MG63 (cell line): Measurements from ENCODE around the gene METTL9. TPM values are rescaled to one million over a fixed set of nuclear protein-coding genes. Genes with fewer than 3 reads are reported as not detected.
"Not testable (repeated sequence)": the region's sequence is repeated elsewhere in the genome, so short reads cannot be mapped to it uniquely, and the experiment has no call there.

Experiments
- DNase-seq: peaks from one replicate; pipeline ENCODE4 v3.0.0-alpha.2; 2020
- H3K27me3 ChIP-seq: fragments of 250-450 bp; sonication (Bioruptor Pico); 2 replicates; pipeline ENCODE4 v1.5.1; 2020; ENCODE audit warnings: mild to moderate bottlenecking, moderate library complexity
- H3K36me3 ChIP-seq: fragments of 250-450 bp; sonication (Bioruptor Pico); 2 replicates; pipeline ENCODE4 v1.5.1; 2020; ENCODE audit warnings: mild to moderate bottlenecking, moderate library complexity
- H3K4me3 ChIP-seq: fragments of 250-450 bp; sonication (Bioruptor Pico); 2 replicates; pipeline ENCODE4 v1.5.1; 2020; ENCODE audit warnings: mild to moderate bottlenecking, moderate library complexity
- H3K9me3 ChIP-seq: fragments of 250-450 bp; sonication (Bioruptor Pico); 2 replicates; pipeline ENCODE4 v1.5.1; 2020; ENCODE audit warnings: mild to moderate bottlenecking, moderate library complexity
- total RNA-seq: library from RNA; depleted of rRNA; stranded (reverse); fragments of >200 nt; shearing (Covaris generic); gene quantifications from 2 replicates; pipeline ENCODE4 v1.2.3, GENCODE V29; 2014; ENCODE audit warnings: low replicate concordance

METTL9 gene
- total RNA-seq, 1 experiment from 2014 or later = 210 TPM

- Histone ChIP-seq H3K36me3 (peaks cover 35% of the 10 kb centered on the region), H3K4me3 (no peak overlapping the region), H3K27me3 (no peaks in the 10 kb centered on the region), H3K9me3 (no peaks in the 10 kb centered on the region)
- DNase-seq = no peak
Measured at GRCh38 chr16:21619765-21620425, 20.5 kb downstream of the METTL9 start.

- no peak overlapping the region for H3K4me3 ChIP-seq
- DNase-seq = no peak
- no peaks in the 10 kb centered on the region for H3K9me3 ChIP-seq
- no peaks in the 10 kb centered on the region for H3K27me3 ChIP-seq
- H3K36me3 ChIP-seq = peaks cover 38% of the 10 kb centered on the region
Measured at GRCh38 chr16:21620592-21620991, 21.2 kb downstream of the METTL9 start.

- DNase-seq = no peak
- H3K27me3 ChIP-seq = no peaks in the 10 kb centered on the region
- no peaks in the 10 kb centered on the region for H3K9me3 ChIP-seq
- H3K4me3 ChIP-seq = no peak overlapping the region
- peaks cover 39% of the 10 kb centered on the region for H3K36me3 ChIP-seq
Measured at GRCh38 chr16:21622545-21622944, 23.2 kb downstream of the METTL9 start.

GRCh38 chr16:21625026-21625425 is 25.6 kb downstream of the METTL9 start:
- H3K36me3 ChIP-seq = peaks cover 53% of the 10 kb centered on the region
- H3K4me3 ChIP-seq = no peak overlapping the region
- H3K9me3 ChIP-seq = peaks cover 4% of the 10 kb centered on the region
- no peak for DNase-seq
- H3K27me3 ChIP-seq = no peaks in the 10 kb centered on the region

GRCh38 chr16:21626659-21627277 is 27.4 kb downstream of the METTL9 start:
- peaks cover 59% of the 10 kb centered on the region for H3K36me3 ChIP-seq
- DNase-seq = peak; percentile 56
- H3K9me3 ChIP-seq = peaks cover 4% of the 10 kb centered on the region
- no peak overlapping the region for H3K4me3 ChIP-seq
- no peaks in the 10 kb centered on the region for H3K27me3 ChIP-seq

GRCh38 chr16:21628121-21628726 is 28.8 kb downstream of the METTL9 start:
- DNase-seq = no peak
- peaks cover 4% of the 10 kb centered on the region for H3K9me3 ChIP-seq
- no peak overlapping the region for H3K4me3 ChIP-seq
- peaks cover 51% of the 10 kb centered on the region for H3K36me3 ChIP-seq
- H3K27me3 ChIP-seq = no peaks in the 10 kb centered on the region

GRCh38 chr16:21628772-21629171 is 29.4 kb downstream of the METTL9 start:
- Histone ChIP-seq H3K27me3 (no peaks in the 10 kb centered on the region), H3K36me3 (peaks cover 49% of the 10 kb centered on the region), H3K4me3 (no peak overlapping the region), H3K9me3 (peaks cover 4% of the 10 kb centered on the region)
- peak; percentile 19 for DNase-seq

GRCh38 chr16:21629616-21630539 is 30.5 kb downstream of the METTL9 start:
- not testable (repeated sequence) for H3K9me3 ChIP-seq, DNase-seq, H3K4me3 ChIP-seq, H3K27me3 ChIP-seq
- peaks cover 53% of the 10 kb centered on the region for H3K36me3 ChIP-seq

GRCh38 chr16:21630866-21631265 is 31.5 kb downstream of the METTL9 start:
- not testable (repeated sequence) for H3K9me3 ChIP-seq, H3K4me3 ChIP-seq, DNase-seq, H3K27me3 ChIP-seq
- H3K36me3 ChIP-seq = peaks cover 53% of the 10 kb centered on the region

GRCh38 chr16:21631376-21631775 is 32.0 kb downstream of the METTL9 start:
- H3K27me3 ChIP-seq, H3K9me3 ChIP-seq, DNase-seq, H3K4me3 ChIP-seq: not testable (repeated sequence)
- H3K36me3 ChIP-seq = peaks cover 49% of the 10 kb centered on the region

GRCh38 chr16:21631951-21632575 is 32.7 kb downstream of the METTL9 start:
- H3K36me3 ChIP-seq = peaks cover 54% of the 10 kb centered on the region
- DNase-seq, H3K9me3 ChIP-seq, H3K27me3 ChIP-seq, H3K4me3 ChIP-seq: not testable (repeated sequence)

- H3K4me3 ChIP-seq = no peak overlapping the region
- H3K36me3 ChIP-seq = peaks cover 38% of the 10 kb centered on the region
- H3K27me3 ChIP-seq = no peaks in the 10 kb centered on the region
- H3K9me3 ChIP-seq = peaks cover 4% of the 10 kb centered on the region
- no peak for DNase-seq
Measured at GRCh38 chr16:21634216-21634615, 34.8 kb downstream of the METTL9 start.

- not testable (repeated sequence) for DNase-seq, H3K4me3 ChIP-seq, H3K9me3 ChIP-seq, H3K27me3 ChIP-seq
- H3K36me3 ChIP-seq = peaks cover 29% of the 10 kb centered on the region
Measured at GRCh38 chr16:21635694-21636093, 36.3 kb downstream of the METTL9 start.

- H3K36me3 ChIP-seq = peaks cover 23% of the 10 kb centered on the region
- H3K27me3 ChIP-seq = no peaks in the 10 kb centered on the region
- H3K4me3 ChIP-seq = no peak overlapping the region
- no peaks in the 10 kb centered on the region for H3K9me3 ChIP-seq
- DNase-seq = no peak
Measured at GRCh38 chr16:21637032-21637968, 37.9 kb downstream of the METTL9 start.

GRCh38 chr16:21638573-21638975 is 39.2 kb downstream of the METTL9 start:
- peak; percentile 46 for DNase-seq
- Histone ChIP-seq H3K36me3 (peaks cover 29% of the 10 kb centered on the region), H3K4me3 (no peak overlapping the region), H3K9me3 (no peaks in the 10 kb centered on the region), H3K27me3 (no peaks in the 10 kb centered on the region)

- DNase-seq = no peak
- Histone ChIP-seq H3K27me3 (no peaks in the 10 kb centered on the region), H3K36me3 (peaks cover 26% of the 10 kb centered on the region), H3K9me3 (no peaks in the 10 kb centered on the region), H3K4me3 (no peak overlapping the region)
Measured at GRCh38 chr16:21639493-21639892, 40.1 kb downstream of the METTL9 start.
